ENCODE measurements around the gene TTC16. TPM values are rescaled to one million over a fixed set of nuclear protein-coding genes. Genes with fewer than 3 reads are reported as not detected.

The TTC16 gene
- total and polyA plus RNA-seq, 3 donors from 2014 or later: 25.0 to 46.2 (median 32.7) TPM

GRCh38 chr9:127690735-127691134, 25.1 kb upstream of the TTC16 start:
- peaks cover 8% of the 10 kb centered on the region for H3K4me1 ChIP-seq
- TF ChIP-seq POLR2A (IDR thresholded peaks at IDR 0.05): no peak
- TF ChIP-seq, protein P1, sequence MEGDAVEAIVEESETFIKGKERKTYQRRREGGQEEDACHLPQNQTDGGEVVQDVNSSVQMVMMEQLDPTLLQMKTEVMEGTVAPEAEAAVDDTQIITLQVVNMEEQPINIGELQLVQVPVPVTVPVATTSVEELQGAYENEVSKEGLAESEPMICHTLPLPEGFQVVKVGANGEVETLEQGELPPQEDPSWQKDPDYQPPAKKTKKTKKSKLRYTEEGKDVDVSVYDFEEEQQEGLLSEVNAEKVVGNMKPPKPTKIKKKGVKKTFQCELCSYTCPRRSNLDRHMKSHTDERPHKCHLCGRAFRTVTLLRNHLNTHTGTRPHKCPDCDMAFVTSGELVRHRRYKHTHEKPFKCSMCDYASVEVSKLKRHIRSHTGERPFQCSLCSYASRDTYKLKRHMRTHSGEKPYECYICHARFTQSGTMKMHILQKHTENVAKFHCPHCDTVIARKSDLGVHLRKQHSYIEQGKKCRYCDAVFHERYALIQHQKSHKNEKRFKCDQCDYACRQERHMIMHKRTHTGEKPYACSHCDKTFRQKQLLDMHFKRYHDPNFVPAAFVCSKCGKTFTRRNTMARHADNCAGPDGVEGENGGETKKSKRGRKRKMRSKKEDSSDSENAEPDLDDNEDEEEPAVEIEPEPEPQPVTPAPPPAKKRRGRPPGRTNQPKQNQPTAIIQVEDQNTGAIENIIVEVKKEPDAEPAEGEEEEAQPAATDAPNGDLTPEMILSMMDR (IDR thresholded peaks at IDR 0.05): no peak
- H3K27me3 ChIP-seq: no peaks in the 10 kb centered on the region
- H3K36me3 ChIP-seq (ENCODE audit: low read depth, missing control alignments): no peaks in the 10 kb centered on the region
- no peak overlapping the region for H3K27ac ChIP-seq
- H3K4me3 ChIP-seq: no peak overlapping the region
- WGBS, 2 donors: 92 to 96% methylated on average over 10 of the region's 10 CpGs
- DNase-seq: no peak
- intact Hi-C loops (cut with DNase I; ENCODE audit: low total_unique reads): no loop called here
- no peaks in the 10 kb centered on the region for H3K9me3 ChIP-seq

GRCh38 chr9:127692071-127692470, 23.8 kb upstream of the TTC16 start:
- H3K4me3 ChIP-seq: no peak overlapping the region
- TF ChIP-seq, protein P1 (IDR thresholded peaks at IDR 0.05): no peak
- TF ChIP-seq POLR2A (IDR thresholded peaks at IDR 0.05): no peak
- H3K4me1 ChIP-seq: peaks cover 10% of the 10 kb centered on the region
- no peak overlapping the region for H3K27ac ChIP-seq
- H3K36me3 ChIP-seq (ENCODE audit: low read depth, missing control alignments): no peaks in the 10 kb centered on the region
- no peaks in the 10 kb centered on the region for H3K9me3 ChIP-seq
- no peaks in the 10 kb centered on the region for H3K27me3 ChIP-seq
- WGBS, 2 donors: 88% methylated on average over 20 of the region's 20 CpGs
- DNase-seq: no peak
- intact Hi-C loops (cut with DNase I; ENCODE audit: low total_unique reads): no loop called here

DNA sequence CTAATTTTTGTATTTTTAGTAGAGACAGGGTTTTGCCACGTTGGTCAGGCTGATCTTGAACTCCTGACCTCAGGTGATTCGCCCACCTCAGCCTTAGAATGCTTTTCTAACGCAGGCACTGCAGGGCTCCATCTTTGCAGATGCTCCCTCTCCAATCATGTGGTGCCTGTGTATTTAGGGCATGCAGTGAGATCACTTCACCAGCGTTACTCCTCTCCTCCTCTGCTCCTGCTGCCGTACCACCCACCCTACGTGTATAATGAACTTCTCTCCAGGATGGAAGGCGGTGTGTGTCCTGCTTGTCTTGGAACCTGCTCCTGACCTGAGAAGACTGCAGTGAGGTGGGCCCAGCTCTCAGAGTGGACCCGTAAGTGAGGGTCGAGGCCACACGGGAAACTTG, 22.7 kb upstream of the TTC16 start:
- Histone ChIP-seq H3K4me1 (peaks cover 10% of the 10 kb centered on the region), H3K27ac (no peak overlapping the region), H3K36me3 (ENCODE audit: low read depth, missing control alignments) (no peaks in the 10 kb centered on the region), H3K27me3 (no peaks in the 10 kb centered on the region), H3K4me3 (no peak overlapping the region), H3K9me3 (no peaks in the 10 kb centered on the region)
- no peak for DNase-seq
- intact Hi-C loops (cut with DNase I; ENCODE audit: low total_unique reads): no loop called here
- TF ChIP-seq, protein P1 (IDR thresholded peaks at IDR 0.05): no peak
- no peak for TF ChIP-seq POLR2A (IDR thresholded peaks at IDR 0.05)
- 92 to 93% methylated on average over 10 of the region's 10 CpGs for WGBS, 2 donors

DNA sequence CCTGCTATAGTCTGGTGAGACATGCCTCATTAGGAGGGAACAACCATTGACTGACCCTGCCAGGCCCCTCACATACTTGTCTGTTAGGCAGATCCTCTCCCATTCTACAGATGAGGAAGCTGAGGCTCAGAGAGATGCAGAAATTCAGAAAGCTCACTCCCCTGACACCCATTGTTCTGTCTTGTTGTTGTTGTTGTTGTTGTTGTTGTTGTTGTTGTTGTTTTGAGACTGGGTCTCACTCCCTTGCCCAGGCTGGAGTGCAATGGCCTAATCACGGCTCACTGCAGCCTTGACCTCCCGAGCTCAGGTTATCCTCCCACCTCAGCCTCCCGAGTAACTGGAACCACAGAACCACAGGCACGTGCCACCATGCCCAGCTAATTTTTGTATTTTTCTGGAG, 22.2 kb upstream of the TTC16 start:
- peaks cover 12% of the 10 kb centered on the region for H3K4me1 ChIP-seq
- no peak overlapping the region for H3K4me3 ChIP-seq
- TF ChIP-seq, protein P1 (IDR thresholded peaks at IDR 0.05): no peak
- no peak for TF ChIP-seq POLR2A (IDR thresholded peaks at IDR 0.05)
- intact Hi-C loops (cut with DNase I; ENCODE audit: low total_unique reads): no loop called here
- WGBS, 2 donors: 69 to 90% methylated on average over 4 of the region's 4 CpGs
- H3K9me3 ChIP-seq: no peaks in the 10 kb centered on the region
- no peaks in the 10 kb centered on the region for H3K36me3 ChIP-seq (ENCODE audit: low read depth, missing control alignments)
- no peak overlapping the region for H3K27ac ChIP-seq
- no peaks in the 10 kb centered on the region for H3K27me3 ChIP-seq
- DNase-seq: no peak

DNA sequence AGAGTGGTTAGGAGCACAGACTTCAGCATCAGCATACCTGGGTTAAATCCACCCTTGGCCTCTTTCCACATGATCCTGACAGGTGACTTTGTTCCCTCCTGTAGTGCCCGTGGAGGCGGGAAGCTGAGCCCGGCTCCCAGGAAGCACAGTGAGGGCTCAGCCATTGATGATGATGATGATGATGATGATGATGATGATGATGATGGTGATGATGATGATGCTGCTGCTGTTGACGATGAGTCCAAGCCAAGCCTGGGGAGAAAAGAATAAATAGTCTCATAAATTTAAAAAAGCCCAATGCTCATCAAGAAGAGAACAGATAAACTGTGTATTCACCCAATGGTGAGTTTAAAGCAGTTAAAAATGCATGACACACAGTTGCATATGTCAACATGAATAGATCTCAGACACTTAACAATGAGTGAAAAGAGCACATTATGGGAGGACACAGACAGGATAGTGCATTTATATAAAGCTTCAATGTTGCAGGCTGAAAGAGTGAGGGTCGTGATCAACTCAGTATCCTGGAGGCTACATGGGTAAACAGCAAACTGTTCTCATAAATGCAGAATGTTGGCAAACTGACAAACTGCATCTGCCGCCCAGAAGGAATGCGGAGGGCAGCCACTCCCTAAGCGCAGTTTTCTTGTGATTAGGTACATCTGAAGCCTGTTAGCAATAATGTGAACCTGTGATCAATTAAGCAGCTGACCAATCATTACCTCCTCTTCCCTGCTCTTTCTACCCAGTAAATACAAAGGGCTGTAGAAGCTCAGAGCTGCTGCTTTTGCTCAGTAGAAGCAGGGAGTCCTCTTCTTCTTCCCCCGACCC, 20.8 kb upstream of the TTC16 start:
- TF ChIP-seq, protein P1 (IDR thresholded peaks at IDR 0.05): no peak
- TF ChIP-seq POLR2A (IDR thresholded peaks at IDR 0.05): no peak
- no peaks in the 10 kb centered on the region for H3K36me3 ChIP-seq (ENCODE audit: low read depth, missing control alignments)
- H3K4me3 ChIP-seq: no peak overlapping the region
- WGBS, 2 donors: 63 to 66% methylated on average over 9 of the region's 9 CpGs
- peaks cover 23% of the 10 kb centered on the region for H3K4me1 ChIP-seq
- no peaks in the 10 kb centered on the region for H3K27me3 ChIP-seq
- peak overlapping the region in 1 of 2 donors; percentile 54 for H3K27ac ChIP-seq
- no peaks in the 10 kb centered on the region for H3K9me3 ChIP-seq
- intact Hi-C loops (cut with DNase I; ENCODE audit: low total_unique reads): no loop called here
- DNase-seq: no peak
